Measurements from ENCODE around the gene DLX3. TPM values are rescaled to one million over a fixed set of nuclear protein-coding genes. Genes with fewer than 3 reads are reported as not detected.

DLX3 gene
- total and polyA plus RNA-seq, 2 of the 8 experiments (the other 6 are each of a cell fraction or from before 2014, with no cell fraction given), result 0.15 to 0.20 TPM

- H3K14ac ChIP-seq (ENCODE audit: insufficient read length), result no peak overlapping the region
- no peak overlapping the region for H4K5ac ChIP-seq (ENCODE audit: insufficient read length, low read depth, low read length)
- POLR2A ChIA-PET (ENCODE audit: partially characterized antibody), result interaction anchor here (0.6 to 1.8 kb wide), 4 partner anchors 12 to 47 kb away, joined by 3 to 8 read pairs (median 4); partner anchors contain the start of gene DLX3
- TF ChIP-seq CREB1 (IDR thresholded peaks at IDR 0.05), result no peak
- TF ChIP-seq TAF1 (IDR thresholded peaks at IDR 0.05; ENCODE audit: low read depth, low read length), result no peak
- TF ChIP-seq EZH2 (IDR thresholded peaks at IDR 0.05; ENCODE audit: low read depth, low read length, severe bottlenecking), result no peak
- no peak for TF ChIP-seq CHD1 (IDR thresholded peaks at IDR 0.05; ENCODE audit: low read depth, low read length)
- no peak for TF ChIP-seq SIX5 (IDR thresholded peaks at IDR 0.05; ENCODE audit: low read depth, low read length)
- no peak for TF ChIP-seq E2F6 (IDR thresholded peaks at IDR 0.05)
- no peak for TF ChIP-seq ATF2 (IDR thresholded peaks at IDR 0.05; ENCODE audit: low read length)
- TF ChIP-seq ZNF274 (IDR thresholded peaks at IDR 0.05; ENCODE audit: borderline replicate concordance, extremely low read depth, low read length), result no peak
- no peak for TF ChIP-seq JUN (IDR thresholded peaks at IDR 0.05; ENCODE audit: low read depth, low read length)
- TF ChIP-seq EGR1 (IDR thresholded peaks at IDR 0.05; ENCODE audit: borderline replicate concordance, low read depth, low read length), result no peak
- TF ChIP-seq TAF7 (optimal IDR thresholded peaks at IDR 0.05; ENCODE audit: borderline replicate concordance, low read depth, low read length), result no peak
These were observed 43.5 kb downstream of the DLX3 start for GRCh38 chr17:49951362-49952082.

More at GRCh38 chr17:49951362-49952082, 43.5 kb downstream of the DLX3 start:
- H3K79me2 ChIP-seq (ENCODE audit: control insufficient read depth in 1 of 2, insufficient read depth in 2 of 2, low read length in 2 of 2), result no peaks in the 10 kb centered on the region
- no peaks in the 10 kb centered on the region for H3K4me1 ChIP-seq (replicated peaks in 1 of 4; ENCODE audit: control insufficient read depth in 3 of 4, insufficient read depth in 4 of 4, low read length in 3 of 4)
- DNase-seq (ENCODE audit: low read depth in 1 of 2, low spot score in 2 of 2) (no peak), FAIRE-seq (no peak)
- CTCF ChIA-PET (ENCODE audit: partially characterized antibody), result interaction anchor here (0.6 to 16.9 kb wide), 31 partner anchors 7 to 384 kb away, joined by 3 to 275 read pairs (median 16); partner anchors contain the start of gene DLX3
- no peak overlapping the region for H4K8ac ChIP-seq (ENCODE audit: extremely low read depth, insufficient read depth, low read length)
- no peaks in the 10 kb centered on the region for H3K9me3 ChIP-seq (ENCODE audit: insufficient read depth in 2 of 2, low read depth in 1 of 2, low read length in 1 of 2)
- H4K91ac ChIP-seq (replicated peaks; ENCODE audit: insufficient read length, low read length), result no peak overlapping the region
- H2BK20ac ChIP-seq (ENCODE audit: low read length), result no peak overlapping the region
- H3K79me1 ChIP-seq (ENCODE audit: low read depth, low read length), result no peaks in the 10 kb centered on the region
- 83% methylated on average over 11 of the region's 14 CpGs; no CpG with 5 or more reads in 1 of the 2 experiments for WGBS, 2 experiments (ENCODE audit: extremely low coverage in 1 of 2, insufficient coverage in 1 of 2, insufficient read length in 1 of 2, insufficient replicate concordance in 2 of 2, low coverage in 1 of 2, low lambda C conversion rate in 2 of 2, missing lambda C conversion rate in 1 of 2)
- H4K20me1 ChIP-seq (replicated peaks in 1 of 2; ENCODE audit: control insufficient read depth in 1 of 2, insufficient read depth in 2 of 2, low read length in 2 of 2), result no peaks in the 10 kb centered on the region
- no peaks in the 10 kb centered on the region for H3K36me3 ChIP-seq (ENCODE audit: control insufficient read depth in 2 of 4, insufficient read depth in 4 of 4, low read length in 3 of 4)
- H2BK15ac ChIP-seq (ENCODE audit: low read length), result no peak overlapping the region
- no peak overlapping the region for H3K4me2 ChIP-seq (ENCODE audit: insufficient read depth in 1 of 2, low read depth in 2 of 2, low read length in 2 of 2)
- H3K4ac ChIP-seq (replicated peaks; ENCODE audit: insufficient read length, low read depth, low read length), result no peak overlapping the region
- H2AFZ ChIP-seq (ENCODE audit: low read length), result no peak overlapping the region
- no peak overlapping the region for H3K56ac ChIP-seq (replicated peaks; ENCODE audit: insufficient read length, low read depth, low read length)
- peaks cover 0 to 4% (median 0%) of the 10 kb centered on the region in 4 experiments; a peak in 2 of 7 replicates for H3K27me3 ChIP-seq (replicated peaks in 1 of 4; ENCODE audit: control insufficient read depth in 3 of 4, extremely low read depth in 1 of 4, insufficient read depth in 3 of 4, low read length in 3 of 4)
- no peak overlapping the region for H3K27ac ChIP-seq (ENCODE audit: low read depth, low read length)
- no peak overlapping the region for H3K4me3 ChIP-seq (ENCODE audit: extremely low read depth in 1 of 4, insufficient read depth in 2 of 4, low read depth in 3 of 4, low read length in 4 of 4)
- no peak overlapping the region for H2BK120ac ChIP-seq (replicated peaks; ENCODE audit: low read depth, low read length)
- H3K23ac ChIP-seq (ENCODE audit: insufficient read length), result no peak overlapping the region
- 0 out of 2 replicates have a peak, but pooled peaks cover 3% of the 10 kb centered on the region for H3K23me2 ChIP-seq (ENCODE audit: low read depth, low read length)
- H2BK12ac ChIP-seq (ENCODE audit: low read depth, low read length), result no peak overlapping the region
- H3K18ac ChIP-seq (ENCODE audit: extremely low read depth, low read length), result no peak overlapping the region
- H2BK5ac ChIP-seq (ENCODE audit: low read depth, low read length), result no peak overlapping the region
- H3K9ac ChIP-seq (replicated peaks in 1 of 4; ENCODE audit: extremely low read depth in 1 of 4, low read depth in 3 of 4, low read length in 3 of 4), result no peak overlapping the region
- H2AK5ac ChIP-seq (ENCODE audit: low read depth, low read length), result no peak overlapping the region
